ENCODE results near the gene EGFR.

EGFR gene

GRCh38 chr7:55174856-55175255, 156.0 kb downstream of the EGFR start:
- DNase-seq, result no peak

GRCh38 chr7:55177068-55177530, 158.3 kb downstream of the EGFR start:
- no peak for DNase-seq

GRCh38 chr7:55177589-55178261, 158.9 kb downstream of the EGFR start:
- DNase-seq, result no peak

DNA sequence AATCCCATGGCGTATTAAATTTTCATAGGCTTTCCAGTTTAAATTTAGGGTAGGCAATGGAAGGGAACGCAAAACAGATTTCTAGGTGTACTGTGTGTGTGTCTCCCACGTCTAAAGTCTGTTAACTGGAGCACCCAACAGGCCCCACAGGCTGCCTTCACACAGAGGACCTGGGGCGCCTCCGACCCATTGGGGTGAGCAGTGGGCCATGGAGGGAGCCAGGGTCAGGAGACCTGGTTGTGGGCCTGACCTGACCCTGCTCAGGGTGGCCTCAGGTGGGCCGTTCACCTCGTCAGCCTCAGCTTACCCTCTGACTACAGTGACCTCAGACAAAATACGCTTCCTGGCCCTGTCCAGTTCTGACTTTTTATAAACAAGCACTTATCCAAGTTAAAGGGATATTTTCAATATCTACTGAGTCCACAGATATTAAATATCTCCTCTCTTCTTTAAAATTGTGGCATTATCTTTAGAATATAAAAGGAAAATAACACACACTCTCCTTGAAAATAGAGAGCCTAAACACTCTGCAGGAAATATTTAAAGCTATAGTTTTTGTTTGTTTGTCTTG, 159.6 kb downstream of the EGFR start:
- no peak for DNase-seq

- DNase-seq, result no peak
Measured at GRCh38 chr7:55178863-55179773, 160.3 kb downstream of the EGFR start.

DNA sequence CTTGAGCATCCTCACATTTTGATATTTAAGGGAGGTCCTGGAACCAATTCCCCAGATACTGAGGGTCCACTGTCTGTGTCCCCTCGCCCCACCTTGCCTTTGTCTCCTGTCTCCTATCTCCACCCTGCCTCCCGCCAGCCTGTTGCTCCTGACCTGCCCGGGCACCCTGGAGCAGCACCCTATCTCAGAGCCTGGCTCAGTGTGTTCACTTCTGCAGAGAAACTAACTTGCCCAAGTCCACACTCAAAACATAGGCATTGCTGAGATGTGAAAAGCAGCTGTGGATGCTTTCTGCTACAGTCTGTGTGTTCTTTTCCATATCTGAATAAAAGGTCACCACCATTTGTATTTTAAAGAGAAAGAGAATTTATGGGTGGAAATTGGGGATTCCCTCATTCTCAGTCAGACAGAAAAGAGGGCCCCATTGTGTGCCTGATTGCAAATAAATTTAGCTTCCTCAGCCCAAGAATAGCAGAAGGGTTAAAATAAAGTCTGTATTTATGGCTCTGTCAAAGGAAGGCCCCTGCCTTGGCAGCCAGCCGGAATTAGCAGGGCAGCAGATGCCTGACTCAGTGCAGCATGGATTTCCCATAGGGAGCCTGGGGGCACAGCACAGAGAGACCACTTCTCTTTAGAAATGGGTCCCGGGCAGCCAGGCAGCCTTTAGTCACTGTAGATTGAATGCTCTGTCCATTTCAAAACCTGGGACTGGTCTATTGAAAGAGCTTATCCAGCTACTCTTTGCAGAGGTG, 161.3 kb downstream of the EGFR start:
- no peak for DNase-seq

DNA sequence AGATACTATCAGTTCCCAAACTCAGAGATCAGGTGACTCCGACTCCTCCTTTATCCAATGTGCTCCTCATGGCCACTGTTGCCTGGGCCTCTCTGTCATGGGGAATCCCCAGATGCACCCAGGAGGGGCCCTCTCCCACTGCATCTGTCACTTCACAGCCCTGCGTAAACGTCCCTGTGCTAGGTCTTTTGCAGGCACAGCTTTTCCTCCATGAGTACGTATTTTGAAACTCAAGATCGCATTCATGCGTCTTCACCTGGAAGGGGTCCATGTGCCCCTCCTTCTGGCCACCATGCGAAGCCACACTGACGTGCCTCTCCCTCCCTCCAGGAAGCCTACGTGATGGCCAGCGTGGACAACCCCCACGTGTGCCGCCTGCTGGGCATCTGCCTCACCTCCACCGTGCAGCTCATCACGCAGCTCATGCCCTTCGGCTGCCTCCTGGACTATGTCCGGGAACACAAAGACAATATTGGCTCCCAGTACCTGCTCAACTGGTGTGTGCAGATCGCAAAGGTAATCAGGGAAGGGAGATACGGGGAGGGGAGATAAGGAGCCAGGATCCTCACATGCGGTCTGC, 162.2 kb downstream of the EGFR start:
- DNase-seq, result no peak

DNA sequence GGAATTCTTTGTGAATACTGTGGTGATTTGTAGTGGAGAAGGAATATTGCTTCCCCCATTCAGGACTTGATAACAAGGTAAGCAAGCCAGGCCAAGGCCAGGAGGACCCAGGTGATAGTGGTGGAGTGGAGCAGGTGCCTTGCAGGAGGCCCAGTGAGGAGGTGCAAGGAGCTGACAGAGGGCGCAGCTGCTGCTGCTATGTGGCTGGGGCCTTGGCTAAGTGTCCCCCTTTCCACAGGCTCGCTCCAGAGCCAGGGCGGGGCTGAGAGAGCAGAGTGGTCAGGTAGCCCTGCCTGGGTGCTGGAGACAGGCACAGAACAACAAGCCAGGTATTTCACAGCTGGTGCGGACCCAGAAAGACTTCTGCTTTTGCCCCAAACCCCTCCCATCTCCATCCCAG, 162.9 kb downstream of the EGFR start:
- DNase-seq, result no peak

DNA sequence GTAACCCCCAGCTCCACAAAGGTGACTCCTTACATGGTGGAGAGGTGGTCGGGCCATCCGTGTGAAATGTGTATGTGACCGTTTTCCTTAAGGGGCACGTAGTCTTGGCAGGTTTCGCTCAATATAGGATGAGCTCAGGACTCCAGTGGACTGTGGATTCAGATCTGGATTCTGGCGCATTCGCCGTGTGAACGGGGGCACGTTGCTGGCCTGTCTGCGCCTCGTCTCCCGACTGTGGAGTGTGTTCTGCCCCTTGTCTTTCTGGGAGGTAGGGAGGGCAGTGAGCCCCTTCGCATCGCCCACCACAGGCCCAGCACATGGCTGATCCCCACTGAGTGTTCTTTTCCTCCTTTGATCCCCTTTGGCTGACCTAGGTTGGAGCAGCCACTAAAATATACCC, 165.1 kb downstream of the EGFR start:
- no peak for DNase-seq

GRCh38 chr7:55185321-55185802, 166.5 kb downstream of the EGFR start:
- no peak for DNase-seq

GRCh38 chr7:55185941-55186609, 167.3 kb downstream of the EGFR start:
- no peak for DNase-seq

DNA sequence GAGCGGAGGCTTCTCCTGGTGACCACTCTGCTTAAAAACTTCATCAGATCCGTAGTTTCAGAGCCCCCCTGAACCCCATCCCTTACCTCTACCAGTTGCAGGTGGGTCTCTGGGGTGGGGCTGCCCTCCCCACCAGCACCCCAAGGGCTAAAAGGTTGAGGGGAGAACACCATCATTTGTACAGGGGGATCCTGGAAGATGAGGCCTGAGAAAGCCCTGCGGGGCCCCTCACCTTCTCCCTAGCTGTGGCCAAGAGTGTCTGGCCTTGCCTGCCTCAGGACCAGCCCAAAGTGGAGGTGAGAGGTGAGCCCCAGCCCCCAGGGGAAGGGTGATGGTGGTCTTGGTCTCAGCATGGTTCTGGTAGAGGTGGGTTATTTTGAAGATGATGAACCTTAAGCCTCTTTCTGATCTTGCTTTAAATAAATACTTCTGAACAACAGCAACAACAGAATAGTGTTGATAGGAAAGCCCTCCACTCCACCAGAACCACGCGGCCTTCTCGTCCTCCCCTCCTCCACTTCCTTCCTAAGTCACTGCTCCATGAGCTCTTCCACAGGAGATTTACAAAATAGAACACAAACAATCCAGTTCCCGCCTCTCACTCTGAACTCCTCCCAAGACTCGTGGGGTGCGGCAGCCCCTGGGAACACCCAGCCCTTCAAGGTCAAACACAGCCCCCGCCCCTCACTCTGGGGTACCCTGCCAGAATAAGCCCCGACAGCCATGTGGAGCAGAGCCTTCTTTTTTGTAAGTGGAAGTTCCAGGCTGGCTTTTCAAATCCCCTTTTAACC, 169.1 kb downstream of the EGFR start:
- DNase-seq, result no peak

- no peak for DNase-seq
Measured at GRCh38 chr7:55188590-55189138, 169.8 kb downstream of the EGFR start.

DNA sequence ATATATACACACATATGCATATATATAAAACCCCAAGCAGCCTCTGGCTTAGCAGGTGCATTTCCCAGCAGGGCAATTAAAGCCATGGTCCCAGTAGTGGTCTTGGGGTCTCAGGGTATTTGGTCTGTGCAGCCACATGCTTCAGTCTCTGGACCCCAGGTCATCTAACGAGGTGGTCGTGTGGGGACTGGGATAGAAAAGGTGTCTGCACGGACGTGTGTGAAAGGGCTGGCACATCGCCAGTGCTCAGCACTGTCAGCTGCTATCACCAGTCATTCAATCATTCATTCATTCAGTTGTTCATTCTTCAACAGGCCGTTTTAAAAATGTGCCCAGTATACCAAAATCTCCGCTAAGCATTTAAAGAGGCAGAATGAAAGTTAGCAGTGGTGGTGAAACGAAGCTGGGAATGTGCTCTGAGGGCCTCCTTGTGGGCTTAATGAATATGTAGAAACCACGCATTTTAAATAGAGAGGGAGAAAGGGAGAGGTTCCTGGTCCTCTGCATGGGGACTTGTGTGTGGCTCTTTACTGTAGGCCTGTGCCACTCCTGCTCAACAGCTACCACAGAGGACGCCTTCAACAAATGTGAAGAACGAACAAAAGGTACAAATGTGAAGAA, 170.4 kb downstream of the EGFR start:
- DNase-seq, result no peak

- no peak for DNase-seq
Measured at GRCh38 chr7:55189878-55190436, 171.1 kb downstream of the EGFR start.

- DNase-seq, result no peak
Measured at GRCh38 chr7:55190511-55191160, 171.8 kb downstream of the EGFR start.

DNA sequence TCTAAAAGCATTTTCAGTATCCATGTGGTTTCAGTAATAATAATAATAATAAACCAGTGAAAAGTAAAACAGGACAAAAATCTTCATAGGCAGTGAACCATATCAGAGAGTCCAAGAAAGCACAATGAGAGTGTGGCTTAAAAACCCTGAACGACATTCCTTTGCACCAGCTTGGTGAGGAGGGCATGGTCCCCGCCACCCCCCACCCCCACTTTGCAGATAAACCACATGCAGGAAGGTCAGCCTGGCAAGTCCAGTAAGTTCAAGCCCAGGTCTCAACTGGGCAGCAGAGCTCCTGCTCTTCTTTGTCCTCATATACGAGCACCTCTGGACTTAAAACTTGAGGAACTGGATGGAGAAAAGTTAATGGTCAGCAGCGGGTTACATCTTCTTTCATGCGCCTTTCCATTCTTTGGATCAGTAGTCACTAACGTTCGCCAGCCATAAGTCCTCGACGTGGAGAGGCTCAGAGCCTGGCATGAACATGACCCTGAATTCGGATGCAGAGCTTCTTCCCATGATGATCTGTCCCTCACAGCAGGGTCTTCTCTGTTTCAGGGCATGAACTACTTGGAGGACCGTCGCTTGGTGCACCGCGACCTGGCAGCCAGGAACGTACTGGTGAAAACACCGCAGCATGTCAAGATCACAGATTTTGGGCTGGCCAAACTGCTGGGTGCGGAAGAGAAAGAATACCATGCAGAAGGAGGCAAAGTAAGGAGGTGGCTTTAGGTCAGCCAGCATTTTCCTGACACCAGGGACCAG, 172.5 kb downstream of the EGFR start:
- DNase-seq, result no peak

DNA sequence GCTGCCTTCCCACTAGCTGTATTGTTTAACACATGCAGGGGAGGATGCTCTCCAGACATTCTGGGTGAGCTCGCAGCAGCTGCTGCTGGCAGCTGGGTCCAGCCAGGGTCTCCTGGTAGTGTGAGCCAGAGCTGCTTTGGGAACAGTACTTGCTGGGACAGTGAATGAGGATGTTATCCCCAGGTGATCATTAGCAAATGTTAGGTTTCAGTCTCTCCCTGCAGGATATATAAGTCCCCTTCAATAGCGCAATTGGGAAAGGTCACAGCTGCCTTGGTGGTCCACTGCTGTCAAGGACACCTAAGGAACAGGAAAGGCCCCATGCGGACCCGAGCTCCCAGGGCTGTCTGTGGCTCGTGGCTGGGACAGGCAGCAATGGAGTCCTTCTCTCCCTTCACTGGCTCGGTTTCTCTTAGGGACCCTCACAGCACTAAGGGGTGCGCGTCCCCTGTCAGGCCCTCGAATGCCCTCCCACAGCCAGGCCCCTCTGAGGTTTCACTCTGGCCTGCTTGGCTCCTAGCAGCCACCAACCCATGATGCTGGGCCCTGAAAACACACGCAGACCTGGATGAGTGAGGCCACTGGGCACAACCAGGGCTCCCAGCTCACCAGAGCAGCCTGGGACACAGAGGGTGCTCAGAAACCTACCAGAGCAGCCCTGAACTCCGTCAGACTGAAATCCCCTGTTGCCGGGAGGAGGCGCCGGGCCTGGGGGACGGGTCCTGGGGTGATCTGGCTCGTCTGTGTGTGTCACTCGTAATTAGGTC, 173.3 kb downstream of the EGFR start:
- DNase-seq, result no peak

Measured in central memory CD4-positive, alpha-beta T cell (primary cell).